ENCODE results near the gene ZNF384. TPM values are rescaled to one million over a fixed set of nuclear protein-coding genes. Genes with fewer than 3 reads are reported as not detected.
"Not testable (repeated sequence)": the region's sequence is repeated elsewhere in the genome, so short reads cannot be mapped to it uniquely, and the experiment has no call there.

The ZNF384 gene
- total RNA-seq, 1 experiment from 2014 or later, result 63.8 TPM

DNA sequence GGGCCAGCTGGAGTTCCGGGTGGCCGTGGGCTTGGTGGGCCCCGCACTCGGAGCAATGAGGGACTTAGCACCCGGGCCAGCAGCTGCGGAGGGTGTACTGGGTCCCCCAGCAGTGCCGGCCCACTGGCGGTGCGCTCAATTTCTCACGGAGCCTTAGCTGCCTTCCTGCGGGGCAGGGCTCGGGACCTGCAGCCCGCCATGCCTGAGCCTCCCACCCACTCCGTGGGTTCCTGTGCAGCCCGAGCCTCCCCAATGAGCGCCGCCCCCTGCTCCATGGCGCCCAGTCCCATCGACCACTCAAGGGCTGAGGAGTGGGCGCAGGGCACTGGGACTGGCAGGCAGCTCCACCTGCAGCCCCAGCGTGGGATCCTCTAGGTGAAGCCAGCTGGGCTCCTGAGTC, 19.2 kb upstream of the ZNF384 start:
- ATAC-seq; H3K4me3 Mint-ChIP-seq; H3K9me3 Mint-ChIP-seq; H3K36me3 Mint-ChIP-seq; H3K4me1 Mint-ChIP-seq; DNase-seq (ENCODE audit: low spot score); H3K27ac Mint-ChIP-seq; POLR2A ChIA-PET: not testable (repeated sequence)
- CTCF ChIA-PET, result interaction anchor here (1.5 to 1.6 kb wide), 2 partner anchors 19 to 24 kb away, joined by 4 to 6 read pairs; partner anchors contain the start of gene ZNF384
- H3K27me3 Mint-ChIP-seq (ENCODE audit: low read depth), result peaks cover 25% of the 10 kb centered on the region

GRCh38 chr12:6703631-6704030, 14.5 kb upstream of the ZNF384 start:
- POLR2A ChIA-PET, result interaction anchor here (1.3 kb wide), 1 partner anchor 20 kb away, joined by 4 read pairs; the partner anchor contains the start of gene COPS7A
- H3K27ac Mint-ChIP-seq, result peak overlapping the region; percentile 70; the same call in 1 of the 2 replicates
- peak; percentile 54 for DNase-seq (ENCODE audit: low spot score)
- peaks cover under 1% of the 10 kb centered on the region; the same call in 1 of the 2 replicates for H3K9me3 Mint-ChIP-seq
- no peaks in the 10 kb centered on the region for H3K36me3 Mint-ChIP-seq
- TF ChIP-seq ZNF121 (CRISPR knock-in tag; IDR thresholded peaks at IDR 0.05) (peak; percentile 51; the same call in 1 of the 2 replicates), MAX (CRISPR knock-in tag; IDR thresholded peaks at IDR 0.05) (0 out of 2 replicates have a peak, but pooled peaks have one; percentile 20), ATF2 (CRISPR knock-in tag; IDR thresholded peaks at IDR 0.05; ENCODE audit: borderline replicate concordance, low read depth) (no peak), PRDM15 (CRISPR knock-in tag; IDR thresholded peaks at IDR 0.05) (peak; percentile 32; the same call in 1 of the 2 replicates)
- peaks cover 20% of the 10 kb centered on the region for H3K4me1 Mint-ChIP-seq
- H3K4me3 Mint-ChIP-seq, result peak overlapping the region; percentile 50
- CTCF ChIA-PET, result interaction anchor here (0.8 to 1.3 kb wide), 4 partner anchors 14 to 63 kb away, joined by 3 to 5 read pairs (median 3); partner anchors contain the start of genes COPS7A, PTMS and ZNF384
- peak; percentile 50 for ATAC-seq
- H3K27me3 Mint-ChIP-seq (ENCODE audit: low read depth), result peaks cover 61% of the 10 kb centered on the region

DNA sequence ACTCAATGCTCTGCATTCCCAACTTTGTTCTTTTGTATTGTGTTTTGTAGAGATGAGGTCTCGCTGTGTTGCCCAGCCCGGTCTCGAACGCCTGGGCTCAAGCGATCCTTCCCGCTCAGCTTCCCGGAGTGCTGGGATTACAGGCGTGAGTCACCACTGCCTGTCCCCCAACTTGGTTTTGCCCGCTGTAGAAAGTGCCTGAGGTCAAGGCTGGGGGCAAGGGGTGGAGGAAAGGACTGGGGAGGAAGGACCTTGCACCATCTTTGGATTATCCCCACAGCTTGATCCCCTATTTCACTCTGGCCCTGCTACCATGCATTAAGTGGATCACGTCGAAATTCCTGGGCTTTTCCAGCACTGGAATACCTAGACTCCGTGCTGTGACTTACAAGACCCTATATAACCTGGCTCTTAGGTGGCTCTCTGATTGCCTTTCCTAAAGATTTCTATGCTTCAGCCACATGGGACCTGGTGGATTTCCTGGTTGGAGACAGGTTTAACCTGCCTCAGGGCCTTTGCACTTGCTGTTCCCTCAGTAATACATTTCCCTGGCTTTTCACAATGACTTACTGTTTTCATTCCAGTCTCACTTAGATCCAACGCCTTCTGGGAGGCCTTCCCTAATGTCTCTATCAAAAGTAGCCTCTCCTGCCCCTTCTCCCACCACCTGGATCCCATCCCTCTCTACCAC, 12.0 kb upstream of the ZNF384 start:
- CTCF ChIA-PET, result interaction anchor here (0.6 kb wide), 1 partner anchor 82 kb away, joined by 3 read pairs; no protein-coding TSS in a partner anchor
- POLR2A ChIA-PET, result no interaction called here
- Mint-ChIP-seq H3K9me3 (no peaks in the 10 kb centered on the region), H3K27ac (no peak overlapping the region), H3K4me1 (peaks cover 31% of the 10 kb centered on the region), H3K4me3 (peak overlapping the region; percentile 79), H3K36me3 (no peaks in the 10 kb centered on the region), H3K27me3 (ENCODE audit: low read depth) (peaks cover 68% of the 10 kb centered on the region)
- DNase-seq (ENCODE audit: low spot score) (no peak), ATAC-seq (no peak)
- TF ChIP-seq GTF2I (CRISPR knock-in tag; conservative IDR thresholded peaks at IDR 0.05) (0 out of 2 replicates have a peak, but pooled peaks have one; percentile 37), SMAD4 (CRISPR knock-in tag; IDR thresholded peaks at IDR 0.05) (no peak), FOXK1 (CRISPR knock-in tag; IDR thresholded peaks at IDR 0.05) (no peak), TEAD4 (CRISPR knock-in tag; IDR thresholded peaks at IDR 0.05) (no peak), ZNF317 (CRISPR knock-in tag; IDR thresholded peaks at IDR 0.05; ENCODE audit: borderline replicate concordance, low read depth) (no peak), ZNF232 (CRISPR knock-in tag; IDR thresholded peaks at IDR 0.05) (no peak), ZNF121 (CRISPR knock-in tag; IDR thresholded peaks at IDR 0.05) (peak; percentile 90), SMAD3 (CRISPR knock-in tag; IDR thresholded peaks at IDR 0.05; ENCODE audit: borderline replicate concordance) (no peak), NR2C2 (CRISPR knock-in tag; IDR thresholded peaks at IDR 0.05) (no peak), E2F4 (CRISPR knock-in tag; IDR thresholded peaks at IDR 0.05; ENCODE audit: borderline replicate concordance, low read depth) (no peak), FOXP1 (CRISPR knock-in tag; IDR thresholded peaks at IDR 0.05; ENCODE audit: borderline replicate concordance) (peak; percentile 24; the same call in 1 of the 2 replicates), ZNF532 (CRISPR knock-in tag; IDR thresholded peaks at IDR 0.05; ENCODE audit: borderline replicate concordance) (no peak), ATF1 (CRISPR knock-in tag; IDR thresholded peaks at IDR 0.05) (no peak), KAT7 (CRISPR knock-in tag; IDR thresholded peaks at IDR 0.05; ENCODE audit: borderline replicate concordance) (no peak)
- TF ChIP-seq, protein P1, sequence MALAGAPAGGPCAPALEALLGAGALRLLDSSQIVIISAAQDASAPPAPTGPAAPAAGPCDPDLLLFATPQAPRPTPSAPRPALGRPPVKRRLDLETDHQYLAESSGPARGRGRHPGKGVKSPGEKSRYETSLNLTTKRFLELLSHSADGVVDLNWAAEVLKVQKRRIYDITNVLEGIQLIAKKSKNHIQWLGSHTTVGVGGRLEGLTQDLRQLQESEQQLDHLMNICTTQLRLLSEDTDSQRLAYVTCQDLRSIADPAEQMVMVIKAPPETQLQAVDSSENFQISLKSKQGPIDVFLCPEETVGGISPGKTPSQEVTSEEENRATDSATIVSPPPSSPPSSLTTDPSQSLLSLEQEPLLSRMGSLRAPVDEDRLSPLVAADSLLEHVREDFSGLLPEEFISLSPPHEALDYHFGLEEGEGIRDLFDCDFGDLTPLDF (CRISPR knock-in tag; IDR thresholded peaks at IDR 0.05), result no peak
